ENCODE results near the gene CCDC82. TPM values are rescaled to one million over a fixed set of nuclear protein-coding genes. Genes with fewer than 3 reads are reported as not detected.

Gene CCDC82
- total RNA-seq, 2 experiments from 2014 or later = 34.0 to 38.0 TPM

DNA sequence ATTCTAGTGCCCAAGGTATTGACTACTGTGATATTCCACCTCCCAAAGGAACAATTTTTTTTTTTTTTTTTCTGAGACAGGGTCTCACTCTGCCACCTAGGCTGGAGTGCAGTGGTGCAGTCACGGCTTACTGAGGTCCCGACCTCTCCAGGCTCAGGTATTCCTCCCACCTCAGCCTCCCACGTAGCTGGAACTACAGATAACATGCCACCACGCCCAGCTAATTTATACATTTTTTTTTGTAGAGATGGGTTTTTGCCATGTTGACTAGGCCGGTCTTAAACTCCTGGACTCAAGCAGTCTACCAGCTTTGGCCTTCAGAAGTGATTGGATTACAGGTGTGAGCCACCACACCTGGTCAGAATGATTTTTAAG, 80.1 kb downstream of the CCDC82 start:
- H3K27me3 Mint-ChIP-seq = no peaks in the 10 kb centered on the region
- no peak for DNase-seq
- peaks cover 32% of the 10 kb centered on the region for H3K36me3 Mint-ChIP-seq (ENCODE audit: low read depth)
- ChIA-PET POLR2A (no interaction called here), CTCF (interaction anchor here (0.6 to 3.4 kb wide), 4 partner anchors 22 to 1242 kb away, joined by 3 to 14 read pairs (median 4); partner anchors contain the start of gene MAML2)
- no peak overlapping the region for H3K4me3 Mint-ChIP-seq
- H3K9me3 Mint-ChIP-seq = no peaks in the 10 kb centered on the region
- peaks cover 53% of the 10 kb centered on the region for H3K4me1 Mint-ChIP-seq
- H3K27ac Mint-ChIP-seq = no peak overlapping the region

DNA sequence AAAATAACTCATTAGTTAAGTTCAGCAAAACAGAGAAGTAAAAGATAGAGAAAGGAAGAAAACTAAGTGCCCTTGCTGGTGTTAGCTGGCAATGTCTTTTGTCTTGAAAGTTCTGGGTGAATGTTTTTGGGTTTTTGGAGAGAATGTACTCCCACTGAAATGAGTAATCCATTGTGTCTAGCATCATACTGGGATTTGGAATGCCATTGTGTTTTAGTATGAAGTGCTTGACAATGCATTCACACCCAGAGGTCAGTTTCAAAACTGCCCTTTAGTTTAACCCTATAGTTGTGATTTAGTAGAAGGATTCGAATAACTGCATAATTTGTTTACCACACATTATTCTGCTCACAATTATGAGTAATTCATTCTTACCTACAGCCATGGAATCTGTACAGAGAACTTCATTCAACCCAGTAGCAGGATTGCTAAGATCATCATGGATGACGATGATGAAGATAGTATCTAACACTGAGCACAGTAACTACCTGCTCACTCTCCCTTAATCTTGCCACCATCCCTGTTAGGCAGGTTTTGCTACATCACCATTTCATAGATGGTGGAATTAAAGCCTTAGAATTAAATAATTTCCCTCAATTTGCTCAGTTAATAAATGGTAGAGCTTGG, 80.6 kb downstream of the CCDC82 start:
- Mint-ChIP-seq H3K36me3 (ENCODE audit: low read depth) (peaks cover 27% of the 10 kb centered on the region), H3K27ac (no peak overlapping the region), H3K4me3 (no peak overlapping the region), H3K4me1 (peaks cover 50% of the 10 kb centered on the region), H3K27me3 (no peaks in the 10 kb centered on the region), H3K9me3 (no peaks in the 10 kb centered on the region)
- POLR2A ChIA-PET = no interaction called here
- CTCF ChIA-PET = interaction anchor here (0.6 to 3.4 kb wide), 4 partner anchors 16 to 1242 kb away, joined by 3 to 14 read pairs (median 3); partner anchors contain the start of gene MAML2
- no peak for DNase-seq

DNA sequence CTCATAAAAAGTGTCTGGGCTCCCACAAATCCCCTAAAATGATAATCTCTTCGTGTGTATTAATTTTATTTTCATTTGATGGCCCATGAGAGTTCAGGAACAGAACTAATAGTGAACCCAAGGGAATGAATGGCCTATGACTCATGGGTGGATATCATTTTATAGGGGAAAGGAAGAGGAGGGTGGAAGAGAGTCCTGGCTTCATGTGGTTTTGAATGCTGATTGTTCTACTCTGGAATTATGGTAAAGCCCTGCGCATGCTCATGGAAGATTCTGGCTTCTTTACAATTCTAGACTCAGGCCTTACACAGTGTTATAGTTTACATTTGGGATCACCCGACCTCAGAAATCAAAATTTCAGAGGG, 82.0 kb downstream of the CCDC82 start:
- POLR2A ChIA-PET = no interaction called here
- Mint-ChIP-seq H3K36me3 (ENCODE audit: low read depth) (peaks cover 24% of the 10 kb centered on the region), H3K27me3 (no peaks in the 10 kb centered on the region), H3K4me3 (no peak overlapping the region), H3K27ac (peak overlapping the region; percentile 36), H3K9me3 (no peaks in the 10 kb centered on the region), H3K4me1 (peaks cover 48% of the 10 kb centered on the region)
- DNase-seq = no peak
- CTCF ChIA-PET = interaction anchor here (0.8 to 1.5 kb wide), 3 partner anchors 32 to 63 kb away, joined by 3 to 5 read pairs (median 3); partner anchors contain the start of gene MAML2

DNA sequence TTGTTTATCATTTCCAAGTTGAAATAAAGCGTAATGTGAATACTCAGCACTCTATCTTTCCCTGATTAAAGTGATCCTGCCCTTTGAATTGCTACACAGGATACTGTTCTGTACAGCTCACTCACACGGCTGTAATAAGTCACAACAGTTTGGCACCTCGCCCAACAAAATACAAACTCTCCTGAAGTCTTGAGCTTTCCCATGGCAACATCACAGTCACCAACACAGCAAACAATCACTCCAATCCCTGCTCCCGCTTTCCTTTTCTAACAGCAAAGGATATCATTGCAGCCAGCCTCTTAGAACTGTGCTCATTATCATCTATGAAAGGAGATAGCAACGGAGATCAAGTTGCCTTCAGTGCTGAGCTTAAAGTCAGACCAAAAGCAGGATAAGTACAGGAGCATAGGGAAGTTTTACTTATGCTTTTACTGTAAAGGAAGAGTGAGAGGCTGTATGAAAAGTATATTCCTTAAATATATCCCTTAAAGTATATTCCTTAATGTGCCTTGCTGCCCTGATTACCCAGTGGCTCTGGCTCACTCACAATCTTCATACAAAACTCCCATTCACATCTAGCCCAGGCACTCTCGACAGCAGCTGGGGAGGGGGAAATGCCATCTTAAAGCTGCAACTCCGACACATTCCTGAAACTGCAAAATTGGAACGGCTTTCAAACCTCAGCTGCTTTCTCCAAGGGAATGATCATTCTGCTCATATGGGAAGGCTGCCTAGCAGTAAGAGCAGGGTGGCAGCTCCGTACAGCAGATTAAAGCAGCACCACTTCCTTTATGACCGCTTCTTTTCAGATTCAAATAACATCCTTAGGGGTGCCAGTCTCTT, 82.6 kb downstream of the CCDC82 start:
- no peaks in the 10 kb centered on the region for H3K9me3 Mint-ChIP-seq
- DNase-seq = no peak
- ChIA-PET CTCF (interaction anchor here (1.2 to 1.5 kb wide), 2 partner anchors 36 to 62 kb away, joined by 3 to 5 read pairs; partner anchors contain the start of gene MAML2), POLR2A (no interaction called here)
- peaks cover 48% of the 10 kb centered on the region for H3K4me1 Mint-ChIP-seq
- H3K36me3 Mint-ChIP-seq (ENCODE audit: low read depth) = peaks cover 21% of the 10 kb centered on the region
- no peaks in the 10 kb centered on the region for H3K27me3 Mint-ChIP-seq
- H3K4me3 Mint-ChIP-seq = peak overlapping the region; percentile 15
- H3K27ac Mint-ChIP-seq = peak overlapping the region; percentile 36

DNA sequence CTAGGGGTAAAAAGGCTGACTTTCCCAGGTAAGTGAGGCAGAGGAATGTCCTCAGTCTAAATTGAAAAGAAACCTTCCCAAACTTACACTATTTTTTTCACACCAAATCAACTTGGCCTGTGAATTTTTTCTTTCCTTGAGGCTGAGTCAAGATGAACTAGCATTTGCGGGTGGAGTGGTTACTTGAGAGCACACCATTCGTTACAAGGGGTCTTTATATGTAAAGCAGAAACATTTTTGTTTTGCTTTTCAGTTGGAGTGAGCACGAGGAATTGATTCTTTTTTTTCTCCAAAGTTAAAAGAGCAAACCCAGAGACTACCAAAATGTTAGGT, 83.1 kb downstream of the CCDC82 start:
- peak overlapping the region; percentile 36 for H3K27ac Mint-ChIP-seq
- H3K4me3 Mint-ChIP-seq = no peak overlapping the region
- DNase-seq = no peak
- peaks cover 17% of the 10 kb centered on the region for H3K36me3 Mint-ChIP-seq (ENCODE audit: low read depth)
- no peaks in the 10 kb centered on the region for H3K9me3 Mint-ChIP-seq
- CTCF ChIA-PET = interaction anchor here (1.2 to 1.5 kb wide), 2 partner anchors 36 to 62 kb away, joined by 3 to 5 read pairs; partner anchors contain the start of gene MAML2
- POLR2A ChIA-PET = interaction anchor here (0.7 kb wide), 1 partner anchor 45 kb away, joined by 3 read pairs; no protein-coding TSS in a partner anchor
- H3K27me3 Mint-ChIP-seq = no peaks in the 10 kb centered on the region
- H3K4me1 Mint-ChIP-seq = peaks cover 48% of the 10 kb centered on the region

DNA sequence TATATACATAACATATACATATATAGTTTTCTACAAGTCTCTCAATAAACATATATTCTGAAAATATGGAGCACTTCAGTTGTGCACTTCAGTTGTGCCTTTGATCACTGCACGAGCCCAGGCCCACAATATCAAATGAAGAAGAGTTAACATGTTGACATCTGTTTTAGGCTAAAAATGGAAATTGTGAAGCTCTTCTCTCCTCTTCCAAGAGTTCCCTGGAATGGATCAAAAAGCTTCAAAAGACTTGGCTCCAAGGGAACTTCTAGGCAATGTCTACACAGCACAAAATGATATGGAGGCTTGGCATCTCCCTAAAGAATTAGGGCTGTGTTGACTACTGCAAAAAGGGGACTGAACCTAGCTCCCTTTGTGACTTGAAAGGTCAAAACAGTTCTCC, 83.6 kb downstream of the CCDC82 start:
- H3K27ac Mint-ChIP-seq = no peak overlapping the region
- H3K27me3 Mint-ChIP-seq = no peaks in the 10 kb centered on the region
- CTCF ChIA-PET = interaction anchor here (0.7 to 1.5 kb wide), 2 partner anchors 10 to 61 kb away, joined by 3 to 5 read pairs; no protein-coding TSS in a partner anchor
- H3K36me3 Mint-ChIP-seq (ENCODE audit: low read depth) = peaks cover 12% of the 10 kb centered on the region
- DNase-seq = no peak
- H3K4me3 Mint-ChIP-seq = no peak overlapping the region
- POLR2A ChIA-PET = interaction anchor here (0.7 kb wide), 1 partner anchor 45 kb away, joined by 3 read pairs; no protein-coding TSS in a partner anchor
- peaks cover 47% of the 10 kb centered on the region for H3K4me1 Mint-ChIP-seq
- no peaks in the 10 kb centered on the region for H3K9me3 Mint-ChIP-seq

DNA sequence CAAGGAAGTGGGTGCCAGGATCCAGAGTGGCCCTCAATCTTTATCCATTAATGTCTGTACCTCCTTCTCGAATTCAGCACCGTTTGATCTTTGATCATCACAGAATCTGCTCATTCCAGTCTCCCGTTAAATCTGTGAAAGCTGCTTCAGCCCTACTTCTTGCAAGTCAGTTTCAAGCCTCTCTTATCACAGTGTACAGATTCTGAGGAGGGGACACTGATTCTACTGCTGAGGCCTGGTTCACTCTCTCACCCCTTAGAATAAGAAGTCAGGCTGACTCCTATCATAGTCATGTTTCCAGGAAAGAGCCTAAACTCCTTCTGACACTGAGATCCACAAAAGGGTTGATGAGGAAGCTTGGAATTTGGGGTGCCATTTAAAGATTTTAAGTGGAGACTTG, 85.7 kb downstream of the CCDC82 start:
- POLR2A ChIA-PET = no interaction called here
- CTCF ChIA-PET = interaction anchor here (0.8 to 1.7 kb wide), 2 partner anchors 11 to 39 kb away, joined by 3 to 6 read pairs; partner anchors contain the start of gene MAML2
- H3K27ac Mint-ChIP-seq = no peak overlapping the region
- H3K4me1 Mint-ChIP-seq = peaks cover 48% of the 10 kb centered on the region
- H3K4me3 Mint-ChIP-seq = no peak overlapping the region
- peaks cover 13% of the 10 kb centered on the region for H3K36me3 Mint-ChIP-seq (ENCODE audit: low read depth)
- no peaks in the 10 kb centered on the region for H3K9me3 Mint-ChIP-seq
- H3K27me3 Mint-ChIP-seq = no peaks in the 10 kb centered on the region
- no peak for DNase-seq

DNA sequence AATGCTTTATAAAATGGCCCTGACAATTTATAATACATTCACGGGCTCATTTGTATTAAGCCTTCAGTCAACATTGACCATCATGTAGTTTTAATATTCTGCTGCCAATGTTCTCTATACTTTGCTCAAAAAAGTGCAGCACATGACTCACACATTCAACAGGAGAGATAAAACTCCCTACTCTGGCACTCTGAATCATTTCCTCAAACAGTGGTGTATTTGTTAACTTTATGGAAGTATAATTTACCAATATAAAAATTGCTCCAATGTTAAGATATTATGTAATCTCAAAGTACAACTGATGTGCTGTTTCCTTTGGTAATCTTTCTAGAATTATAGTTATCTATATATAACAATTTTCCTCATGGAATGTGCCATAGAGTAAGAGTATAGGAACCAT, 86.6 kb downstream of the CCDC82 start:
- peaks cover 12% of the 10 kb centered on the region for H3K36me3 Mint-ChIP-seq (ENCODE audit: low read depth)
- no peaks in the 10 kb centered on the region for H3K9me3 Mint-ChIP-seq
- no peak overlapping the region for H3K27ac Mint-ChIP-seq
- ChIA-PET POLR2A (no interaction called here), CTCF (no interaction called here)
- H3K4me3 Mint-ChIP-seq = no peak overlapping the region
- no peak for DNase-seq
- no peaks in the 10 kb centered on the region for H3K27me3 Mint-ChIP-seq
- H3K4me1 Mint-ChIP-seq = peaks cover 45% of the 10 kb centered on the region

Small RNA genes lying within 50 kb of the gene (microRNA-seq; reads per million reads assigned to microRNA genes)
- gene MIR1260B (ENCODE audit: borderline microRNAs expressed, borderline replicate concordance) = not detected

Other genes with a start within 250 kb of the CCDC82 start
- gene MAML2, start 46.7 kb downstream of the CCDC82 start, total RNA-seq = 10 to 100 TPM; 23.4 to 27.2 TPM
- 10 to 100 TPM; 10.3 to 10.9 TPM for gene JRKL, start 101 bp upstream of the CCDC82 start, total RNA-seq

Measured in activated CD4-positive, alpha-beta T cell treated with anti-CD3 and anti-CD28 coated beads, Interleukin-2, amount 10 ng/mL, durations not matched to agents 7 days and 5 days (primary cell).